Omental fat pad (tissue), 4 donors: ENCODE data around the gene AHRR. TPM values are rescaled to one million over a fixed set of nuclear protein-coding genes. Genes with fewer than 3 reads are reported as not detected.

Experiments
- ATAC-seq: fragments of 150-250 bp; one replicate; pipeline ENCODE4 v1.9.1; 2016; ENCODE audit warnings: mild to moderate bottlenecking, moderate library complexity; ENCODE audit not compliant: low FRiP score
- DNase-seq: peaks from one replicate; pipeline ENCODE4 v3.0.0-alpha.2; 2019; ENCODE audit warnings: low spot score
- total RNA-seq, 4 donors: library from RNA; depleted of rRNA; stranded (reverse); fragments of >200 nt; gene quantifications; one replicate each; pipeline ENCODE4 v1.1.0, GENCODE V29; 2016
- TF ChIP-seq, protein P1 (sequence below), 3 donors: fragments of 450-650 bp; IDR thresholded peaks; one replicate each; pipeline ENCODE4 v1.5.1; 2016 to 2017; ENCODE audit warnings: antibody characterized with exemption in 3 of 3, mild to moderate bottlenecking in 3 of 3, moderate library complexity in 2 of 3

Gene AHRR
- total RNA-seq, 4 donors from 2014 or later, result 0.25 to 2.2 (median 1.6) TPM

DNA sequence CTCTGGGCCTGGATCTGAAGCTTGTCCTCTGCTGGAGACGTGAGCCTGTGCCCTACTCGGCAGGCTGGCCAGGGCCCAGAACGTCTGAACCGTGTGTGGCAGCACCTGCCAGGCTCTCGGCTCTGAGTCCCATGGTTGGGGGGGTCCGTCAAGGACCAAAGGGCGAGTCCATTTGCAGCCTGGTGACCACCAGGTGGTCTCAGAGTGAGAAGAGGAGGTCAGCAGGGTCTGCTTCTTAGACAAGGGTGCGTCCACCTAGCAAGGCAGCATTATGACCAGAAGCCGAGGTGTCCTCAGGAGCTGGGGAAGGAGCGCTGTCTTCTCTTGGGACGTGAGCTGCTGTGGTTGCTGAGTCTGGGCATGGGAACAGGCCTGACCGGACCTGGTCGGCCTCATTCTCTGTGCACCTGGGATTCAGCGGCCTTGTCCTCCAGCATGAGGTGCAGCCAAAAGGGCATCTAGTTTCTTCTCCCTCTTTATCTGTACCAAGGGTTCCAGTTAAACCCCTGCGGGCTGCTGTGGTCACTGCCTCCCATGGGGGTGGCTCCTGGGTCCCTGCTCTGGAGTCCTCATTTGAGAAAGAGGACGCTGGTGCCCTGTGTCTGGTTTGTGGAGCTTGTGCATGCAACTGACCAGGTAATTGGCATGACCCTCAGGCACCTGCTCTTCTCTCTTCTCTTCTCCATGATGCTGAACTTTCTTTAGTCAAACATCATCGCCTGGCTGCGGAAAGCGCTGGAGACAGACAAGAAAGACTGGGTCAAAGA is 135.9 kb downstream of the AHRR start:
- DNase-seq (no peak), ATAC-seq (no peak)
- TF ChIP-seq, protein P1, sequence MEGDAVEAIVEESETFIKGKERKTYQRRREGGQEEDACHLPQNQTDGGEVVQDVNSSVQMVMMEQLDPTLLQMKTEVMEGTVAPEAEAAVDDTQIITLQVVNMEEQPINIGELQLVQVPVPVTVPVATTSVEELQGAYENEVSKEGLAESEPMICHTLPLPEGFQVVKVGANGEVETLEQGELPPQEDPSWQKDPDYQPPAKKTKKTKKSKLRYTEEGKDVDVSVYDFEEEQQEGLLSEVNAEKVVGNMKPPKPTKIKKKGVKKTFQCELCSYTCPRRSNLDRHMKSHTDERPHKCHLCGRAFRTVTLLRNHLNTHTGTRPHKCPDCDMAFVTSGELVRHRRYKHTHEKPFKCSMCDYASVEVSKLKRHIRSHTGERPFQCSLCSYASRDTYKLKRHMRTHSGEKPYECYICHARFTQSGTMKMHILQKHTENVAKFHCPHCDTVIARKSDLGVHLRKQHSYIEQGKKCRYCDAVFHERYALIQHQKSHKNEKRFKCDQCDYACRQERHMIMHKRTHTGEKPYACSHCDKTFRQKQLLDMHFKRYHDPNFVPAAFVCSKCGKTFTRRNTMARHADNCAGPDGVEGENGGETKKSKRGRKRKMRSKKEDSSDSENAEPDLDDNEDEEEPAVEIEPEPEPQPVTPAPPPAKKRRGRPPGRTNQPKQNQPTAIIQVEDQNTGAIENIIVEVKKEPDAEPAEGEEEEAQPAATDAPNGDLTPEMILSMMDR (IDR thresholded peaks at IDR 0.05), result no peak

DNA sequence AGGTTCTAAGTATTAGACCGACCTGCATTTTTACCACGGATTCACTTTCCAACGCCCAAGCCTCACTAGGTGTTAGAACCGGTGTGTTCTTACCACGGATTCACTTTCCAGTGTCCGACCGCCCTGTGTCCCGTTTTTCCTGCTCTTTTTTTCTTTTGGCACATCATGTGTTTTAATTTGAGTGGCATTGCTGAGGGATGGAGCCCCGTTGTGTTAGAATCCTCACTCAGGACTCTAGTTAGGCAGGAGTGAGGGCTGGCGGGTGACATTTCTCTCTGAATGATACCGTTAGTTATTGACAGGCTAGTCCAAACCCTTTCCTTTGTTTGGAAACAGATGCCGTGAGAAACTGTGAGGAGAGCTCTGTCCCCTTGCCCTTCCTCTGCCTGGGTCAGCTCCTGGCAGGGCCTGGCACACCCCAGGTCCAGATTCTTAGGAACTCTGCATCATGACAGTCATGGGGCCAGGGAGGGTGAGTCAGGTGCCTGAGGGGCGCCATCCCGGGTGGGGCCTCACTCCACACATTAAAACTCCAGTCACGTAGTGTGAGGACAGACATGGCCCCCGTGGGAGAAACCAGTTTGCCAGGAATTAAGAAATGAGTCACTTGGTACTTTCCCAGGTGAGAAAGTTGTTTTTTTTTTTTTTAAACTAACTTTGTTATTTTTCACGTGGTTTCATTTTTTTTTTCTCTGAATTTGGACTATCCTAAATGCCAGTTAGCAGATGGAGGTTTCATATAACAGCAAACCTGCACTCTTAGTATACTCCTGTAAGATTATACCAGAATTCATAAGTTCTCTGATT is 137.2 kb downstream of the AHRR start:
- ATAC-seq (peak; percentile 91), DNase-seq (no peak)
- TF ChIP-seq, protein P1 (IDR thresholded peaks at IDR 0.05), result no peak

DNA sequence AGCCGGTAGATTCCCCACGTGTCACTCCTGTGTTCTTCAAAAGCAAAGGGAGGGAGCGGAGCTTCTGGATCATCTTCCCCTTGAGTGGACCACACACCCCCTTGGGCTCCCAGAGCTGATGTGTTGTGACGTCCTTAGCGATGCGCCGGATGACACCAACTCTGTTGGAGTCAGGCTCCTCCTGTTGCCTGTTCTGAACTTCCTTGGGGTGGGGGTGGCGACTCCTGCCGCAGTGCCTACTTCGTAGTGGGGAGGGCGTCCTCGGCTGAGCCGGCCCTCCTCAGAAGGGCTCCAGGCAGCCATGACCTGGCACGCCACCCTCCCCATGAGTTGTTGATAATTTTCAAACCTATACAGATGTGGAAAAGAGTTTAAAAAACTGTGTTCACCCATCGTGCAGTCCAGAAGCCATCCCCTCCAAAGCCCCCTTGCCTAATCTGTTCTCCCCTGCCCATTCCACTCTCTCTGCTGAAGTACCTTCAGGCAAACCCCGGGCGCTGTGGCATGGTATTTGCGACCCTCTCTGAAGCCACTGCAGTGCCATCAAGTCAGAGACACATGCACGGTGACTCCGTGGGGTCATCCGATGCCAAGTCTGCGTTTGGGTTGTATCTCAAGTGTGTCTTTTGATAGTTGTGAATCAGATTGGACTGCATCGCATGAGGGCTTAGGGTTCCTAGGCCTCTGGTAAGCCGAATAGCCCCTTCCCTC is 138.2 kb downstream of the AHRR start:
- TF ChIP-seq, protein P1 (IDR thresholded peaks at IDR 0.05), result no peak
- DNase-seq (no peak), ATAC-seq (no peak)

DNA sequence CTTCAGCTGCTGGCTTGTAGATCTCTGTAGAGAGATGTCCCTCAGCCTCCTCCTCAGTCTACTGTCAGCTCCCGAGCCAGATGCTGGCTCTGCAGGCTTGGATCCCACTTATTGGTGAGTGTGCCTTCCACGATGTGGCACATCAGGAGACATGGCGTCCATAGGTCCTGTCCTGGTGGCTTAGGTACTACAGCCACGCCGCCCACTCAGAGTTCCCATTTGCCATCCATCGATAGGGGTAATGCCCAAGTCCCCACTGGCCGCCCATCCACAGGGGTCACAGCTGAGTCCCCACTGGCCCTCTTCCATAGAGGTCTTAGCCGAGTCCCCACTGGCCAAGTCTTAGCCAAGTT is 138.7 kb downstream of the AHRR start:
- ATAC-seq (no peak), DNase-seq (no peak)
- TF ChIP-seq, protein P1 (IDR thresholded peaks at IDR 0.05), result no peak

DNA sequence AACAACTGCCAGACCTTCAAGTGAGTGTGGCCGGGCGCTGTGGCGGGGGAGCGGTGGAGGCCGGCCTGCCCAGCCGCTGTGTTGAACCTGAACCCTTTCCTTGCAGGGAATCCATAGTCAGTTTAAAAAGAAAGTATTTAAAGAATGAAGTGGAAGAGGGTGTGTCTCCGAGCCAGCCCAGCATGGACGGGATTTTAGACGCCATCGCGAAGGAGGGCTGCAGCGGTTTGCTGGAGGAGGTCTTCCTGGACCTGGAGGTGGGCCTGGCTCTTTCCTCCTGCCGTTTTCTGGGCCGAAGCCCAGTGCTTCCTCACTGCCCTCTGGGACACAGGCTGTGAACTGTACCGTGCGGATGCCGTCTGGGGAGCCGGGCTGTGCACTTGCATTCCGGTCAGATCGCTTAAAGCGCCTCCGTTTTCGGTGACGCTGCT is 140.6 kb downstream of the AHRR start:
- DNase-seq (no peak), ATAC-seq (no peak)
- TF ChIP-seq, protein P1 (IDR thresholded peaks at IDR 0.05), result no peak

DNA sequence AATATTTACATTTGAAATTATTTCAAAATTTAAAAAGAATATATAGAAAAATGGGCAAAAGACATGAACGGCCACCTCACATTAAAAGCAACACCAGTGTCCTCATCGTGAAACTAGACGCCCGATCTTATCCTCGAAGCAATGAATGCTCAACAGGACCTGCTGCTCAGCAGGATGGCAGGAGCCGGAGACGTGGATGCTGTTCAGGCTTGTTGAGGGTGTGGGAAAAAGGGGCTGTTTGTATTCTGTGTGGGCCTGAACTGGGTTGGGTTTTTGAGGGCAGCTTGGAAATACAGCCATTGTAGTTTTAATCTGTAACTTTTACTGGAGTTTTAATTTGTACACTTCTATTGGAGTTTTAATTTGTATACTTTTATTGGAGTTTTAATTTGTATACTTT is 141.8 kb downstream of the AHRR start:
- DNase-seq (no peak), ATAC-seq (no peak)
- TF ChIP-seq, protein P1 (IDR thresholded peaks at IDR 0.05), result no peak
